GM18861 (cell line): ENCODE results near the gene HOXA13.

Source experiments
- ATAC-seq: cut with Tn5 transposase; IDR thresholded peaks from one replicate; pipeline ENCODE4 v1.9.1; 2021; ENCODE audit not compliant: unreplicated experiment

The HOXA13 gene

DNA sequence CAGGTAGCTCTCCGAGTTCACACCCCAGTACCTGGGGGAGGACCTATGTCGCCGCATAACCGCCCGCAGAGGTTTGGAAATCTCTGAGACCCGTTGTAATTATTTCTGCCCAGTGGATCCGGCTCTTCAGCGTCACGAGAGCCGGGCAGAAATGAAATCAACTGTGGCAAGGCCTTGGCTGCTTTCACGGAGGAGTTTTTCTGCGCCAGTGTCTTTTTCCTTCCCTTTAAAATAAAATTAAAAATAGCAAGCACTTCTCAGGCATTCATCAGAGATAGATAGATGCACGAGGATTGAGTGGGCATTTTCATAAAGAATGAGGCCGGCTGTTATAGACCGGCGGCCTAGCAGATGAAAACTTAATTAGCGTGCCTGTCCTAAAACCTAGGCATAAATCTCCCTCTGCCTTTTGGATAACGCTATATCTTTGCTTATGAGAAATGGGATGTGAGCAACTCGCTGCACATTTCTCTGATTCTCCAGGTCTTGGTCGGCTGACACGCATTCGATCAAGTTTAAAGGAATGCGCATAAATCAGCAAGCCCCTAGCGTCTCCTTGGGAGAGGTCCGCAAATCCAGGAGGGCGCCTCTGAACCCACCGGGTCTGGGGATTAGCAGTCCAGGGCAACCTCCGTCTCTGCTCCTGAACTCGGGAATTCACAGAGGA is 6.4 kb downstream of the HOXA13 start:
- ATAC-seq: no peak

DNA sequence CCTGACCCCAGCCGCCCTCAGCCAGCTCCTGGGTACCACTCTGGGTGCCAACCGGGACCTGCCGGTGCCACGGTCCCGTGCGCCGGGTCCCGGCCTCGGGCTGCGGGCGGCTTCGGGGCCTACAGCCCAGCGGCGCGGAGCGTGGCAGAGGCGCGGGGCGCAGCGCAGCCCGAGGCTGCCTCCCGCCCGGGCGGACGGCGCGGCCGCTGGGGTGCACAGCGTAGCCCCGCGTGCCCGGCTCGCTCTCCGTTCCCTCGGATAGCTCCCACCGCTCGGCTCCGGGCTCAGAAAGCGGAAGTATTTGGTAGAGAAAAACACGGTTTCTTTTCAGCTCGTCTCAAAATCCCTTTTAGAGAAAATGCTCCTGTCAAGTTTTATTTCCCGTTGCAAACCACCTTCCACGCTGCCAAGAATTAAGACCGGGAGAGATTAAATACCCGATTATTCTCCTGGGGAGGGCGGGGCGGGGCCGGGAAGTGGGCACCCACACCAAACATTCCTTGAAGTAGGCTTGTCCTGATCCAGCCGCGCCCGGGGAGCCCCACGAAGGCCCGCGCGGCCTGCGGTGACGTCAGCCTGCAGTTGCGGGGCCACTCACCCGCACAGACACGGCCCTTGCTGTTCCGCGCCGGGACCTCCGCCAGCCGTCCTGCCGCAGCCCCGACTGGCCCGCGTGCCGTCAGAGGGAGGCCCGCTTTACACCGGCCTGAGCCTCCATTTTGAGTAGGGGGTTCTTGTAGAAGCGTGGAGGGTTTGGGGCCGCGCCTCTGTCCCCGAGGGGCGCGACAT is 7.2 kb downstream of the HOXA13 start:
- no peak for ATAC-seq

DNA sequence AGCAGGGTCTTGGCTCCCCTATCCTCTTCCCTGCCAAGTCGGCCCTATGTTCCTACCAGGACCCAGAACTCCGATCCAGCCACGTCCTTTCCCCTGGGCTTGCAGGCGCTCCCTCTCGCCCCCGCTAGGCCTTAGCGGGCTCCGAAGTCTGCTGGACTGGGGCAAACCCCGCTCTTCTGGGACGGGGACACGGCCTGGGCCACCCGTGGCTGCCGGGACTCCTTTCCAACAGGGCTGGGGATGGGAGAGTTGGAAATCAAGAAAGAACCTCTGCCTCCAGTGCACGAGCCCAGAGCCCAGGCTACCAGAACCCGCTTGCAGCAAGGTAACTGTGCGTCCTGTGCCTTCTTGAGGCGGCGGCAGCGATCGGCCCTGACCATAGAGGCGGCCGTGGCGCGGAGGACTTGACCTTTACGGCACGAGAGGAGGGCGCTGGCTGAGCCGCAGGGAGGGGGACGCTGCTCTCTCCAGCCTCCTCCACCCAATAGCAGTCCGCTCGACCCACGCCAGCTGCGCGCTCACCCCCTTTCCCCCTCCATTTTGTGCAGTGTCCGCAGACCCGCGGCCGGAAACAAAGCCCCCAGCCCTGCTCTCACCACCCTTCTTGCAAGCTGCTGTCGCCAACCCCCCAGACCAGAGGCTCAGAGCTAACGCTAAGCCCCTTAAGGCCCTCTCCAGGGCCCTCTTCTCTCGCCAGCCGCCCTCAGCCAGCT is 7.9 kb downstream of the HOXA13 start:
- no peak for ATAC-seq

DNA sequence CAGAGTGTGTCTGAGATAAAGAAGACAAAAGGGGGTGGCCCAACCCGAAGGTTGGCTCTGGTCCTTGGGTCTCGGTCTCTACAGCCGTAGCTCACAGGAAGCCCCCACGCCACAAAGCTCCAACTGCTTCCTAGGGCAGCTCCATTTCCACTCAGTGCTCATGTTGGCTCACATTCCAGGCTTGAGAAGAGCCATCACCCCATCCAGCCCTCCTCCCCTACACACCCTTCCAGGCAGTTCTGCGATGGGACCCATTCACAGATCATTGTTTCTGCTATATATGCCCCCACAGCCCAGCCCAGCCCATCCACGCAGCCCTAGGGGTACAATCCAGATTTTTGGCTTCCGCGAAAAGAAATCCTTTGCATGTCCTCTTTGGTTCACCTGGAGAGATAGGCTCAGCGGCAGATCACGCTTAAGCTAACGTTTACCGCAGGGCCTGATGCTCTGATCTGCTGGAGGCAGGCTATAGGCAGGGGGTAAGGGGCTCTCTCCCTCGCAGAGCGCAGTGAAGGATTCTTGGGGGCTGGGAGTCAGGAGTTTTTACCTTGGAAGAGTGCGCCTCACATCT is 8.6 kb downstream of the HOXA13 start:
- no peak for ATAC-seq

DNA sequence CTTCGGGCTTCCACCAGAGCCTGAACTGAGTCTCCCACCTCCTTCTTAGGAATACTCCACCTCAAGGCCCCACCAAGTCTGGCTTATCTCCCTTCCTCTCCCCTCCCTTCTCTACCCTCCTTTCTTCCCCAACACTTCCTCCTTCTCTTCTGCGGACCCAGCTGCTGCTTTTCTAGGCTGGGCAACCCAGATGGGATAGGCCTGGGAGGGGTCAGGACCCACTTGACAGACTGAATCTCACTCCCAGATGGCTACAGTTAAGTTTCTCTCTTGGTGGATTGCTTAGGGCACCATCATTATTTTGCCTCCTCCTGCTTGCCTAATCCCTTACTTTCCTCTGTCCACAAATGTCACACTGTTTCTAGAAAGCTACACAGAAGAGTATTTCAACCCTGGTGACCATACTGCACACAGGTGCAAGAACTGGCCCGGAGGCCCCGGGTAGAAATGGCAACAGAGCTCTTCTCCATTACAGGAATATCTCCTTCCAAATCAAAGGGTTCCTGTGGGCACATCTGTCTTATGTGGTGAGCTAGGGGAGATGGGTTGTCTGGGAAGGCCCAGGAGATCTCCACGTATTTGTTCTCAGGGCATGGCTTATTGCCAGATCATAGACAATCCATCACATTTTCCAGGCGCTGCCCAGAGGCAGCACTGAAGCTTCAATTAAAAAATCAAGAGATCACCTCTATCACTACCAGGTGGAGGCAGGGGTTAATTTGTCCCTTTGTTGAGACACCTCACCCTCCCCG is 9.7 kb downstream of the HOXA13 start:
- ATAC-seq: no peak

DNA sequence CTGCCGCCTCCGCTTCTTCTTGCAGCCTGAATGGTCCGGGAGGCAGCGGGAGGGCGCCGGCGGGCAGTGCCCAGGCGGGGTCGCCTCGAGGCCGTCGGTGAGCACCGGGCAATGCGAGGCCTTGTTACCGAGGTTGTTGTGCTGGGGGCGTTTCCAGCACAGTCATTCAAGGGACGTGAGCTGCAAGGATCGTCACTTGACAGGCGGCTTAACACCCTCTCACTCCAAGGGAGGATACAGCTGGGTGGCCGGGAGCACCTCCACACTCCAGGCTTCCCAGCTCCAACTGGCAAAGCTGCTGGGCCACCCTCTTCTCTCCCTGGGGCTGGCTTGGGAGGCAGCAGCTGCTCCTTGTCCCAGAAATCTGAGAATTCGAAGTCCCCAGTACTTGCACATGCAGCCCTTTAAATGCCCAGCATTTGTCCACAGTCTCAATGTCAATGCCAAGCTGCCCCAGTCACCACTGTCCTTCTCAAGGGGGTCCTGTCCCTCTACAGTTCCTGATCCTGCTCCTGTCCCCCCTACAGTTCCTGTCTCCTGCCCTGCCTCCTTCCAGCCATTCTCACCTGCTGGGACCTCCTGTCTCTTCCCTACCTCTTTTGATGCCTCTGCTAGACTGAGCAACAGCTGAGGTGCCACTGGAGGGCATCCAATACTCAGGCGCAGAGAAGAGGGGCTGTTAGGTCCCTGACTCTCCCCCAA is 10.4 kb downstream of the HOXA13 start:
- ATAC-seq: no peak

DNA sequence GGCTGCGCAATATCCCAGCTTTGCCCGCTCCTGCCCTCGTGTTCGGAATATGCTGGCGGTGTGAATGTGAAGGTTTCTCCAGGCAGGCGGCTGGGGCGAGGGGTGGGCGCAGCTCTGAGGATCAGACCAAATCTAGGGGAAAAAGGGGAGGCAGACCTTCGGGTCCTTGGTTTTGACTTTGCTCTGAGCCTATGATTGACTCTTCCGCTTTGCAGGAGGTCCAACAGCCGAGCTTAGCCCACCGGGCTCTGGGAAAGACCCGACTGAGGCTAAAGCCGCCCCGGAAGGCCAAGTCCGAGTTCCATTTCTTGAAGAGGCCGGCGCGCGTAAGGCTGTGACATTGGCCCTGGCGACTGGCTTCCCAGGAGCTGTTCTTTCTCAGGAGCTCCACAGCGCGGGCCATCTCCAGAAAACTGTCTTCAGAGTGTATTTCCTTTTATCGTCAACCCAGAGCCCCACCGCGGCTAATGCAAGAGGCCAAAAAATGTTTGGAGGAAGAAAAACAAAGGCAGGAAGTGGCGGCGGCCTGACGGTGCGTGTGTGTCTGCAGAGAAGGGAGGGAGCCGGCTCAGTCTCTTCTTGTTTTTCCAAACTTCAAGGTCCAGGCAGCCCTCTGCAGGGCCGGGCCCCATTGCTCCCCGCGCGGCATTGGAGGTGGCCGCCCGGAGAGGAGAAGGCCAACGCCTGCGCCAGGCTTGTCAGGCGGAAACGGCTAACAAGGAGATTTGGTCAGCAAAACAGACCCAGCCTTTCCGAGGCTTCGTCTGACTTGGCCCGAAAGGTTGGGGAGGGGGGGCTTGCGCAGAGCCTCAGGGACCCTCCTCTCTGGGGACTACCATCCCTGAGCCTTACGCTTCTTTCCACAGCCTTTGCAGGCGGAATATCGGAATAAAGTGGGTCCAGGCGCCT is 11.3 kb downstream of the HOXA13 start:
- ATAC-seq: no peak

DNA sequence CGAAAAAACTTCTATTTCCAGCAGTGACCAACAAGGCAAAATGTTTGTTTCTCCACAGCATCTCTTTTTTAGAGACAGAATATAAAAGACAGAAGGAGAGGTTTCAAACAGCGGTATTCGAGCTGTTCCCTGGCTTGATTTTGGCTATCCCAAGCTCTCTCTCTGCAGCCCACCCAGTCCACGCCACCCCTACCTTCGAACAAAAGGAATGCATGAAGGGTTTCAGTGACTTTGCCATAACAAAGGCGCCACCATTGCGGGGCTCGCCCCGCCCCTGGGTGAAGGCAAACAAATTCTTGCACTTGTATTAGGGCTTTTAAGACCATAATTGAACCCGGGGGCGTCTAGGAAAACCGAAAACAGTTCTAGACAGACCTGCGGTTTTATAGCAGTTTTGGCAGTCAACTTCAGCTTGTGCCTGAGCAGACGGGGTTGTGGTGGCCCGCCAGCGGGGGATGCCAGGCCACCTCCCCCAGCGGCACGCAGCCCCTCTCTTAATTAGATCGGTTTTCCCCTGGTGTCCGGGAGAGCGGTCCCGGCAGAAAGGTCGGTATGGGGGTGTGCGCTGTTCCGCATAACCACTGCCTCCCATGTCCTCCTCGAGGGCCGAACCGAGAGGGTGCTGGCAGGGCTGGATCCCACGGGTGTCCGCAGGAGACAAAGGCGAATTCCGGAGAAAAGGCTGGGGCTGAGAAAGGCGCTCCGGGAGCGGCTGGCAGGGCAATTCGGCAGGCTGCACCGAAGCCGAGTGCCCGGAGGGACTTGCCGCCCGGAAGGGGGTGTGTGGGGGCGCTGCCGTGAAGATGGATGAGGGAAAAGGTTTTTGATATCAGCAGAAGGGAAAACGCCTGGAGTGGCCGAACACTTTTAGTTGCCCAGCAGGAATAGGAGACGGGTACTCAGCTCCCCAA is 12.2 kb downstream of the HOXA13 start:
- ATAC-seq: no peak

DNA sequence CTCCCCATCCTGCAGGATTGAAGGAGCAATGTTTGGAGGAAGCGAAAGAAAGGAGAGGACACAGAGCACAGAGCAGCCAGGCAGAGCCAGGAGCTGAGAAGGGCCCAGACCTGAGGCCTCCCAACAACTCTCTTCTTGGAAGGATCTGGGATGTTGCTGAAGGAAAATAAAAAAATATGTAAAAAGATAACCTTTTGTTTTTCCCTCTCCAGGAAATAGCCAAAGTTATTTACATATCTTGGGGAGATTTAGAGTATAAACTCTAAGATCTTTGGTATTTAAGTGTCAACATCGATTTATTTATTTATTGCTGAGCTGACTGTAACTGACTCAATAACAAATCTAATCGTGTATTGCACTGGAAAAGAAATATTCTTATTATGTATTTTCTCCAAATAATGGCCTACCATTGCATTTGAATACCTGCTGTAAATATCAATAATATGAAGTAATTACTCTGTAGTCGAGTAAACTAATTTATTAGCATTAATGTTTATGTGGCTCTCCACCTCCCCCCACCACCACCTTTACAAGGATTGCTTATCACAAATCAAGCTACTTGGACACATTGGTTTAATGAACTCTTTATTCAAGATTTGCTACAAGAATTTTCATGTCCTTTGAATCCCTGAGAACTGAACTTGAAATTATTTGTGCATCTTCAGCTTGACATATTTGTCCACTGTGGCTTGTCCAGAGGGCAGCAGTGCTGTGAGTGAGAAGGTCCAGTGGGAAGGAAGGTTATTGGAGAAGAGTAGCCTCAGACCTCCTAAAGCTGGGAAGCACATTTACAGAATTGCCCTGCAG is 13.0 kb downstream of the HOXA13 start:
- ATAC-seq: no peak

DNA sequence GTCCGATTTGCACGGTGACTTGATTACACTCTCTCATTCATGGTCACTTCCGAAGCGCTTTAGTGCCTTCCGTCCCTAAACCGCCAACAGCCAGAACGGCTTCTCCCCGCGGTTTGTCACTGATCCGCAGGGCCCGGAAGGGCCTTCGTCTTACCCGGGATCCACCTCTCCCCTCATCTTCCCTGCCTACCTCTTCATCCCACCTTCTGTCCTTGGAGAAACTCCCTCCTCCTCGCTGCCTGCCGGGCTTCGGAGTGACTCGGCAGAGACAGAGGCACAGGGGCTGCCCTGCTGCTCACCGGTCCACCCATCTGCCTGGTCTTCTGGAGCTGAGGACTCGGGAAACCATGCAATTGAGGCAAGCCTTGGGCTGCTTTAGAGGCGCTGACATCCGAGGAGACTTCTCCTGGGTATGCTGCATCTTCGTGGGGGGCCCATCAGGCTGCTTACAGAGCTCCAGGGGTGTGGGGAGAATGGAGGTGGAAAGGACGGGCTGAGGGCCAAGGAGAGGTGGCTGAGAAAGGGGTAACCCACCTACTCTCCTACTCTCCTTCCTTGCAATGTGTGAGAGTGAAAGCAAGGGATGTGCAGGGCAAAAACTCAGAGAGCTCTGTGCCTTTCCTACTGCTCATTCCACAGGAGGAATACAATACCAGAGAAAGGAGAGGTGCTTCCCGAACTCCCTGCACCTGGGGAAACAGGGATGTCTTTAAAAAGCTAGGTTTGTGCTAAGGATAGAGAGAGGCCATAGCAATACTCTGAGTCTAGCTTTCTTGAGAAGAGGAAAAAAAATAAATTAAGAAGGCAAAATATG is 13.8 kb downstream of the HOXA13 start:
- ATAC-seq: no peak

DNA sequence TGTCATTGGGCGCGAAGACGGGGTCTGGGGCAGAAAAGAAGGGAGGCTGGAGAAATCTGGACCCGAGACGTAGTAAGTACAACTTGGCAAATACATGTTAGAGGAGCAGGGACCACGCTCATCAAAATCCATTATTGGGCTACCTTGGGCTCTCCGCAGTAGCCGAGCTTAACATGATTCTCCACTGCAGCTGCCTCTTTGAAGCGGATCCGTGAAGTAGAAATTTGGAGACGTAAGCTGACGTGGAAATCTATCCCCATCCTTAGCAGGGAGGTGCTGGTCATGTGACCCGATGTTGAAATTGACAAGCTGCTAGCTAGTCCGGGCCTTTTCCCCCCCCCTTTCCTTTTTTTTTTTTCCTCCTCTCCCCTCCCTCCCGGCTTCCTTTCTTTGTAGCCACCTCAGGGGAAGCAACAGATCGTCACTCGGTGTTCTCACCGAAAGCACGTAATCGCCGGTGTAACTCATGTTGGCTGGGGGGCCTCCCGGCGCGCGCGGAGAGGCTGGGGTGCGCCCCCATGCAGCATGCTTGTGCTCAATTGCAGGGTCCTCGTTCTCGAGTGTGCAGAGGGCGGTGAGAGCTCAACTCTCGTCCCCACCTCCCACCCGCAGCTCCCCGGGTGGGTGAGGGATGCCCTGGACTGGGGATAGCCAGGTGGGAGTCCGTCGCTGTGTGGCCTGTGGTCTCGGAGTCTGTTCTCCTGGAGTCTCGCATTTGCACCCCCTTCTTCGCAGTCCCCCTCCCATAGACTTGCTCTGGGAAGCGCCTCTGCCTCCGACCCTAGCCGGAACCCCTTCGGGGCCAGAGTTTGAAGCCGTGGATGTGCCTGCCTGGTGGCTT is 14.7 kb downstream of the HOXA13 start, which contains the start of gene HOXA11:
HOXA11 (minus strand) TSS at position 220 of the 841 bp plus-strand sequence; CDS start at position 132, 88 bp downstream.
- ATAC-seq: no peak

DNA sequence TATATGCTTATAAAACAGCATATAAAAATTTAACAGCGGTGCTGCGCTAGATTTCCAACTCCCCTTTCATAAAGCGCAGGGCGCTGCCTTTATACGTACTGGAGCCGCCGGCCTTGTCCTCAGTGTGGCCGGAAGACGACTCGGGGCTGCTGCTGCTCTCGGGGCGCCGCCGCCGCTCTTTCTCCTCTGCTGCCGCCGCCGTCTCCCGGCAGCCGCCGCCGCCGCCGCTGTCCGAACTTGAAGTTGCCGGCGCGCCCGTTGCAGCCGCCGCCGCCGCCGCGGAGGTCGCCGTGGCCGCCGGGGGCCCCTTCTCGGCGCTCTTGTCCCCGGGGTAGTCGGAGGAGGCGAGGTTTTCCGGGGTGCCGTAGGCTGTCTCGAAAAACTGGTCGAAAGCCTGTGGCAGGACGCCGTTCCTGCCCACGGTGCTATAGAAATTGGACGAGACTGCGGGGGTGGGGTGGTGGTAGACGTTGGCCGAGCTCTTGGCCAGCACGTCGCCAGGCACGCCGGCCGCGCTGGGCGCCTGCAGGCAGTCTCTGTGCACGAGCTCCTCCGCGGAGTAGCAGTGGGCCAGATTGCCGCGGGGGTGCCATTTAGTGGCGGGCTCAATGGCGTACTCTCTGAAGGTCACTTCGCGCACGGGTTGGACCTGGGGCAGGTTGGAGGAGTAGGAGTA is 15.4 kb downstream of the HOXA13 start:
- no peak for ATAC-seq

DNA sequence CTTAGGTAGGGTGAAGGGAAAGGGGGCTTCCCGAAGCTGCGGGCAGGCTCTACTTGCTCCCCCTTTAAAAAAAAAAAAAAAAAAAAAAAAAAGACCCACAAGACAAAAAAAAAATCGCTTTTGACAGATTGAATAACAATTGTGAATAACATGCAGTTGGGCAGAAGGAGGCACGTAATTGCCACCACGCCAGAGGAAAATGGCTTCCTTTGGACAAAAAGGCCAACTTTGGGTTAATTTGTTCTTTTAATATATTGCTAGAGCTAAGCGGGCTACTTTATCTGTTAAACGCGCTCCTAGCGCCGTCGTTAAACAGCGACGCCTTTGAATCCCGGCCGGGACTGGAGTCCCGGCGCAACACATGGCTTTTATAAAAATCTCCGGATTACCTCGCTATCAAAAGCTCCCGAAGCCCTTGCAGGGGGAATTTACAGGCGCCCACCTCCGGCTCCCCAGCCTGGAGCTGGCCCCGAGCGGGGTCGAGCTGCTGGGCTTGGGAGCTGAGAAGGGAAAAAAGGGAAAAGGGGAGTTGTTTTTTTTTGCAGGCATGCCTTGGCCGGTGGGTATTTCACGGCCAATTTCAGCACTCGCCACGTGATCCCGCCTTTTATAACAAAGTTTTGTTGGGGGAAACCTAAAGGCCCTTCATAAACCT is 16.1 kb downstream of the HOXA13 start:
- no peak for ATAC-seq

DNA sequence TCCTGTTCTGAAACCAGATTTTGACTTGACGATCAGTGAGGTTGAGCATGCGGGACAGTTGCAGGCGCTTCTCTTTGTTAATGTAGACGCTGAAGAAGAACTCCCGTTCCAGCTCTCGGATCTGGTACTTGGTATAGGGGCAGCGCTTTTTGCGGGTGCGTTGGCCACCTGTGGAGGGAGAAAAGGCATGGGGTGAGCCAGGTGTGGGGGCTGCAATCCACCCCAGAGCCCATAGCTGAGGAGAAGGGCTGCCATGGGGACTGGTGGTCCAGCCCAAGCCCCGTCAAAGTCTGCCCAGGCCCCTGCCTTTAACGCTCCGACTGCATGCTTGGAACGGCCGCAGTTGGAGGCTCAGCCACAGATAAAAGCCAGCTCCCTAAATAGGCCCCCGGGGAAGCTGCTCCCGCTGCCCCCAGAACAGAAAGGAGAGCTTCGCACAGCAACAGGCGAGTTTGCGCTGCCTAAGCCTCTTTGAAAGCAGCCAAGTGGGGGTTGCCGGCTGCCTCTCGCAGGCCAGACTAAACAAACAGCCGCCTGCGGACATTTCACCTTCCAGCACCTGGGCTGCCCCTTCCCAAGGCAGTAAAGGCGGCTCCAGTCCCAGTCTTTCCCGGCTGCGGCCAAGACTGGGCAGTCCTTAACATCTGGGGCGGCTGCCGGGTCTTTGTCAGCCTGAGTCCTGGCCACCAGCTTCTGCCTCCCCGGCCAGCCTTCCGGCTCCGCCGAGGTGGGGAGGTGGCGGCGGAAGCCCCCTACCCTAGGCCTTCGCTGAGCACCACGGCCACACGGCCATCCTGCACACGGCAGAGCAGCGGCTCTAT is 16.8 kb downstream of the HOXA13 start:
- no peak for ATAC-seq
